HG03378 (cell line): Measurements from ENCODE around the gene IRF2.

ENCODE experiments used
- ATAC-seq: cut with Tn5 transposase; IDR thresholded peaks from one replicate; pipeline ENCODE4 v1.9.1; 2021; ENCODE audit warnings: mild to moderate bottlenecking, moderate library complexity; ENCODE audit not compliant: unreplicated experiment

IRF2 gene

GRCh38 chr4:184451726-184452125, 22.6 kb downstream of the IRF2 start:
- ATAC-seq, result no peak

- no peak for ATAC-seq
Observed at GRCh38 chr4:184450743-184451535, 23.4 kb downstream of the IRF2 start.

GRCh38 chr4:184450045-184450444, 24.3 kb downstream of the IRF2 start:
- ATAC-seq, result no peak

- no peak for ATAC-seq
Observed at GRCh38 chr4:184448821-184449220, 25.5 kb downstream of the IRF2 start.

GRCh38 chr4:184448141-184448540, 26.2 kb downstream of the IRF2 start:
- ATAC-seq, result no peak

GRCh38 chr4:184447664-184448063, 26.7 kb downstream of the IRF2 start:
- no peak for ATAC-seq

GRCh38 chr4:184446132-184446658, 28.2 kb downstream of the IRF2 start:
- no peak for ATAC-seq

GRCh38 chr4:184444953-184445309, 29.4 kb downstream of the IRF2 start:
- peak; percentile 69 for ATAC-seq

- no peak for ATAC-seq
Observed at GRCh38 chr4:184444215-184444952, 30.0 kb downstream of the IRF2 start.

- ATAC-seq, result no peak
Observed at GRCh38 chr4:184443318-184443717, 31.0 kb downstream of the IRF2 start.

GRCh38 chr4:184442314-184442635, 32.1 kb downstream of the IRF2 start:
- no peak for ATAC-seq

GRCh38 chr4:184441461-184442313, 32.7 kb downstream of the IRF2 start:
- no peak for ATAC-seq

- no peak for ATAC-seq
Observed at GRCh38 chr4:184440595-184441358, 33.6 kb downstream of the IRF2 start.

GRCh38 chr4:184439856-184440594, 34.3 kb downstream of the IRF2 start:
- no peak for ATAC-seq

- ATAC-seq, result no peak
Observed at GRCh38 chr4:184439386-184439785, 35.0 kb downstream of the IRF2 start.

- no peak for ATAC-seq
Observed at GRCh38 chr4:184438375-184438774, 36.0 kb downstream of the IRF2 start.

- peak; percentile 56 for ATAC-seq
Observed at GRCh38 chr4:184437565-184438265, 36.6 kb downstream of the IRF2 start.

GRCh38 chr4:184434501-184435066, 39.8 kb downstream of the IRF2 start:
- ATAC-seq, result no peak

- no peak for ATAC-seq
Observed at GRCh38 chr4:184434021-184434420, 40.3 kb downstream of the IRF2 start.
